Keratinocyte (primary cell): Measurements from ENCODE around the gene UGCG. TPM values are rescaled to one million over a fixed set of nuclear protein-coding genes. Genes with fewer than 3 reads are reported as not detected.
"Not testable (repeated sequence)": the region's sequence is repeated elsewhere in the genome, so short reads cannot be mapped to it uniquely, and the experiment has no call there.

Source experiments
- DNase-seq: peaks from one replicate; pipeline ENCODE4 v3.0.0-alpha.2; 2011; ENCODE audit warnings: low read depth, missing footprints, low spot score
- FAIRE-seq: peaks from 2 replicates; lab custom pipeline; 2011; peaks lifted over from hg19 to GRCh38; lab: Jason Lieb, UNC
- H2AFZ ChIP-seq: 2 replicates; pipeline ENCODE4 v1.6.0; 2012; ENCODE audit warnings: low read length, control low read depth, inconsistent platforms; ENCODE audit not compliant: control insufficient read depth
- H3K27ac ChIP-seq: 2 replicates; pipeline ENCODE4 v1.5.1; 2011; ENCODE audit warnings: low read length; ENCODE audit not compliant: control insufficient read depth, insufficient read depth
- H3K27me3 ChIP-seq: 3 replicates; pipeline ENCODE4 v1.6.0; 2011; ENCODE audit warnings: low read length; ENCODE audit not compliant: control insufficient read depth, insufficient read depth; ENCODE audit errors: extremely low read depth
- H3K36me3 ChIP-seq, 2 experiments: 2 replicates in 1 of 2; 3 replicates in 1 of 2; pipeline ENCODE4 v1.5.1; 2011; ENCODE audit warnings: low read length in 2 of 2, mild to moderate bottlenecking in 1 of 2; ENCODE audit not compliant: control insufficient read depth in 2 of 2, insufficient read depth in 2 of 2; ENCODE audit errors: extremely low read depth in 1 of 2
- H3K4me1 ChIP-seq: 3 replicates; pipeline ENCODE4 v1.5.1; 2011; ENCODE audit warnings: low read length; ENCODE audit not compliant: control insufficient read depth, insufficient read depth; ENCODE audit errors: extremely low read depth
- H3K4me2 ChIP-seq: 3 replicates; pipeline ENCODE4 v1.6.0; 2011; ENCODE audit warnings: low read depth, low read length; ENCODE audit not compliant: control insufficient read depth, insufficient read depth; ENCODE audit errors: extremely low read depth
- H3K4me3 ChIP-seq, 3 experiments: fragments of 200-600 bp in 1 of 3; sonication (generic) in 1 of 3; 2 replicates in 2 of 3; 3 replicates in 1 of 3; pipeline ENCODE4 v1.5.1; 2011 to 2016; ENCODE audit warnings: low read length in 3 of 3, mild to moderate bottlenecking in 3 of 3, control low read depth in 2 of 3, inconsistent platforms in 1 of 3, low read depth in 1 of 3, mixed read lengths in 1 of 3, mixed run types in 1 of 3, moderate library complexity in 1 of 3; ENCODE audit not compliant: control insufficient read depth in 2 of 3, insufficient read depth in 2 of 3; ENCODE audit errors: extremely low read depth in 1 of 3
- H3K79me2 ChIP-seq: 2 replicates; pipeline ENCODE4 v1.6.0; 2012; ENCODE audit warnings: low read length; ENCODE audit not compliant: control insufficient read depth, insufficient read depth
- H3K9ac ChIP-seq: 3 replicates; pipeline ENCODE4 v1.6.0; 2011; ENCODE audit warnings: low read length; ENCODE audit not compliant: control insufficient read depth, insufficient read depth; ENCODE audit errors: extremely low read depth
- H3K9me1 ChIP-seq: 3 replicates; pipeline ENCODE4 v1.6.0; 2011; ENCODE audit warnings: low read length; ENCODE audit not compliant: control insufficient read depth, insufficient read depth; ENCODE audit errors: extremely low read depth
- H3K9me3 ChIP-seq: 2 replicates; pipeline ENCODE4 v1.5.1; 2012; ENCODE audit warnings: low read depth, low read length; ENCODE audit not compliant: control insufficient read depth
- H4K20me1 ChIP-seq: 3 replicates; pipeline ENCODE4 v1.6.0; 2011; ENCODE audit warnings: low read length; ENCODE audit not compliant: control insufficient read depth, insufficient read depth; ENCODE audit errors: extremely low read depth
- EZH2 ChIP-seq: IDR thresholded peaks from one replicate; pipeline ENCODE4 v1.6.1; 2012; ENCODE audit warnings: inconsistent platforms, mild to moderate bottlenecking, low read length, moderate library complexity
- dilution Hi-C: fragments of 300-500 bp; cut with MboI; formaldehyde crosslinking; loops from one replicate; pipeline ENCODE4 v1.7.0; 2020; ENCODE audit warnings: low sequenced_read_pairs; ENCODE audit not compliant: extremely low pct_ligation_motif_present
- polyA plus RNA-seq, 5 experiments: library from polyadenylated mRNA; depleted of rRNA in 3 of 5; stranded (reverse) in 3 of 5; stranded (forward) in 1 of 5; unstranded in 1 of 5; fragments of >200 nt; gene quantifications; 1 replicate in 1 of 5; 2 replicates in 3 of 5; 3 replicates in 1 of 5; pipeline versions ENCODE4 v1.2.1 to v1.2.3, GENCODE V29; 2011 to 2012; ENCODE audit warnings: missing spikeins in 2 of 5, low read depth in 1 of 5, low replicate concordance in 1 of 5
- TF ChIP-seq, protein P1 (sequence below), 3 experiments: IDR thresholded peaks in 1 of 3; conservative IDR thresholded peaks in 1 of 3; optimal IDR thresholded peaks in 1 of 3; 2 replicates in 2 of 3; 3 replicates in 1 of 3; pipeline versions ENCODE3 to v1.5.1; 2011; ENCODE audit warnings: low read length in 3 of 3, mild to moderate bottlenecking in 3 of 3, moderate library complexity in 2 of 3, control low read depth in 1 of 3, inconsistent platforms in 1 of 3; ENCODE audit not compliant: insufficient read depth in 2 of 3; ENCODE audit errors: extremely low read depth in 1 of 3

UGCG gene
- polyA plus RNA-seq, 1 donor (not counting 4 experiments of a cell fraction or from before 2014, with no cell fraction given): 49.8 TPM

DNA sequence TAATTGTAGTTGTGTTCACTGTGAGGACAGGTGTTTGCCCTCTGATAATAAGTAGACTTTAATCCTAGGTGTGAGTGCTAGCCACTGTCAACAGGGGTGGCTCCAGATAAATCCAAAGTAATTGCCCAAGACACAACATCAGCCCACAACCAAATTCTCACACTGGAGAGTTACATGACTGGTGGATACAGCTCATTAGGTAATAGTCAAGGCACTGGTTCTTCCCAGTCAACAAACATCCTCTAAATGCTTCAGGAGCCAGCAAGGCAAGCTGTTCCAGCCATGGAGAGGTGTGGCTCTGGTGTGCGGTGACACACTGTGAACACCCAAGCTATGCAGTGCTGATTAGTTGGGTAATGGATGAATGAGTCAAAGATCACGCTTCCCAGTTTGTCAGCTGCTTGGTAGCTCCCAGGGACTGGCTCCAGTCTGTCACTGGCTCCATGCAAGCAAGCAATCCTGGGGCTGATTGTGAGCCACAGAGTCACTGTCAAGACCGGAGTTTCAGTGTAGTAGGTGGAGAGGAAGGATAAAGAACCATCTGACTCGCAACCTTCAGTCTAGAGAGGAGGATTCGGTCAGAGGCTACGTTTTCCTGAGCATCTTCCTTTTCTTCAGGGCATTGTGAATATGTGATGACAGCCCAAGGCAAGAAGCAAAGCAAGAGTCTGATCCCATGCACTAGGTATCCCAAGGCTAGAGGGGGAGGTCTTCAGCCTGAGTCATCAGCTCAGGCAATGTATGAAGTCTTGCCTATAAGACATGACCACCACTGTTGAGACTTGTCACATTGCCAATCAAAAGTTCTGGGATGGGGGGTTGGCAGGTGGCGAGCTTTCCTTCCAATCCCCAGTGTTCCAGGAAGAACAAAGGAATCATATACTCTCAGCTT lies 63.1 kb downstream of the UGCG start:
- Histone ChIP-seq H3K79me2 (no peaks in the 10 kb centered on the region), H4K20me1 (no peaks in the 10 kb centered on the region), H3K9me3 (no peaks in the 10 kb centered on the region), H3K4me3 (no peak overlapping the region), H3K36me3 (no peaks in the 10 kb centered on the region), H3K9ac (peak overlapping the region; percentile 77), H3K27ac (peak overlapping the region; percentile 98), H3K9me1 (no peaks in the 10 kb centered on the region), H3K4me2 (peak overlapping the region; percentile 82), H3K4me1 (peaks cover 51% of the 10 kb centered on the region), H3K27me3 (no peaks in the 10 kb centered on the region), H2AFZ (peak overlapping the region; percentile 31)
- no peak for TF ChIP-seq EZH2
- TF ChIP-seq, protein P1, sequence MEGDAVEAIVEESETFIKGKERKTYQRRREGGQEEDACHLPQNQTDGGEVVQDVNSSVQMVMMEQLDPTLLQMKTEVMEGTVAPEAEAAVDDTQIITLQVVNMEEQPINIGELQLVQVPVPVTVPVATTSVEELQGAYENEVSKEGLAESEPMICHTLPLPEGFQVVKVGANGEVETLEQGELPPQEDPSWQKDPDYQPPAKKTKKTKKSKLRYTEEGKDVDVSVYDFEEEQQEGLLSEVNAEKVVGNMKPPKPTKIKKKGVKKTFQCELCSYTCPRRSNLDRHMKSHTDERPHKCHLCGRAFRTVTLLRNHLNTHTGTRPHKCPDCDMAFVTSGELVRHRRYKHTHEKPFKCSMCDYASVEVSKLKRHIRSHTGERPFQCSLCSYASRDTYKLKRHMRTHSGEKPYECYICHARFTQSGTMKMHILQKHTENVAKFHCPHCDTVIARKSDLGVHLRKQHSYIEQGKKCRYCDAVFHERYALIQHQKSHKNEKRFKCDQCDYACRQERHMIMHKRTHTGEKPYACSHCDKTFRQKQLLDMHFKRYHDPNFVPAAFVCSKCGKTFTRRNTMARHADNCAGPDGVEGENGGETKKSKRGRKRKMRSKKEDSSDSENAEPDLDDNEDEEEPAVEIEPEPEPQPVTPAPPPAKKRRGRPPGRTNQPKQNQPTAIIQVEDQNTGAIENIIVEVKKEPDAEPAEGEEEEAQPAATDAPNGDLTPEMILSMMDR (optimal IDR thresholded peaks at IDR 0.05 in 1 of 3, IDR thresholded peaks at IDR 0.05 in 1 of 3, conservative IDR thresholded peaks at IDR 0.05 in 1 of 3; ENCODE audit: extremely low read depth in 1 of 3, insufficient read depth in 2 of 3, low read length in 3 of 3): no peak
- FAIRE-seq (peak; percentile 94), DNase-seq (peak; percentile 97)
- dilution Hi-C loops: no loop called here

DNA sequence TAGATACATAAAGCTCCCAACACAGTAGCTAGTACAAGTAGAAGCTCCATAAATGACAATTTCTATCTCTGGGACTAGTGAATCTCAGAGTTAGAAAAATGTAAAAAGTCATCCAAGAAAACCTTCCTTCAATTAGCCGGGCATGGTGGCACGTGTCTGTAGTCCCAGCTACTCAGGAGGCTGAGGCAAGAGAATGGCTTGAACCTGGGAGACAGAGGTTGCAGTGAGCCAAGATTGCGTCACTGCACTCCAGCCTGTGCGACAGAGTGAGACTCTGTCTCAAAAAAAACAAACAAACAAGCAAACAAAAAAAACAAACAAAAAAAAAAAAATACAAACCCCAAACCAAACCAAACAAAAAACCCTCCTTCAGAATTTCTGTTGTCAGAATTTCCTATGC lies 63.9 kb downstream of the UGCG start:
- dilution Hi-C loops, FAIRE-seq: not testable (repeated sequence)
- H3K4me1 ChIP-seq: peaks cover 58% of the 10 kb centered on the region

More for the DNA sequence above, 63.9 kb downstream of the UGCG start:
- Histone ChIP-seq H3K27ac (peak overlapping the region; percentile 98), H3K9ac (peak overlapping the region; percentile 77)
- not testable (repeated sequence) for H3K27me3 ChIP-seq, H3K4me2 ChIP-seq, H3K9me1 ChIP-seq, DNase-seq, H3K9me3 ChIP-seq, H2AFZ ChIP-seq, H4K20me1 ChIP-seq, H3K79me2 ChIP-seq, H3K36me3 ChIP-seq, H3K4me3 ChIP-seq
